Retinal pigment epithelial cell (primary cell): ENCODE measurements around the gene MMP3.

Experiments used
- DNase-seq: peaks from one replicate; pipeline ENCODE4 v3.0.0-alpha.2; 2010; ENCODE audit warnings: low read depth
- H3K4me3 ChIP-seq: 2 replicates; pipeline ENCODE4 v1.5.1; 2011; ENCODE audit warnings: mild to moderate bottlenecking, low read length, control low read depth, moderate library complexity
- CTCF ChIP-seq: conservative IDR thresholded peaks from 2 replicates; pipeline ENCODE4 v1.5.1; 2011; ENCODE audit warnings: low read depth, low read length, control low read depth, inconsistent platforms

The MMP3 gene

GRCh38 chr11:102793677-102794290 lies 49.6 kb downstream of the MMP3 start:
- no peak for TF ChIP-seq CTCF
- DNase-seq, result no peak
- no peak overlapping the region for H3K4me3 ChIP-seq

GRCh38 chr11:102792604-102793003 lies 50.8 kb downstream of the MMP3 start:
- no peak for TF ChIP-seq CTCF
- DNase-seq, result no peak
- no peak overlapping the region for H3K4me3 ChIP-seq

- H3K4me3 ChIP-seq, result no peak overlapping the region
- no peak for DNase-seq
- no peak for TF ChIP-seq CTCF
Measured at GRCh38 chr11:102791271-102792036, 52.0 kb downstream of the MMP3 start.

- no peak for TF ChIP-seq CTCF
- H3K4me3 ChIP-seq, result no peak overlapping the region
- no peak for DNase-seq
Measured at GRCh38 chr11:102788334-102788995, 54.9 kb downstream of the MMP3 start.
